HepG2 (cell line): ENCODE results near the gene ZNF764. TPM values are rescaled to one million over a fixed set of nuclear protein-coding genes. Genes with fewer than 3 reads are reported as not detected.
A peak's percentile ranks its signal among the peaks of the same experiment; 100 is the strongest.

Source experiments
- CHD4 ChIP-seq: fragments of 200-600 bp; sonication (generic); IDR thresholded peaks from 2 replicates; pipeline ENCODE4 v1.7.0; 2017; ENCODE audit warnings: mild to moderate bottlenecking, low read length, borderline replicate concordance
- ESRRA ChIP-seq: sonication (generic); formaldehyde crosslinking; IDR thresholded peaks from 2 replicates; pipeline ENCODE4 v1.5.1; 2020; ENCODE audit warnings: mild to moderate bottlenecking, low read depth, missing genetic modification reagents
- KAT2B ChIP-seq: fragments of 150-350 bp; IDR thresholded peaks from 2 replicates; pipeline ENCODE4 v1.6.1; 2014; ENCODE audit warnings: low read depth, low read length, borderline replicate concordance
- KLF12 ChIP-seq: sonication (generic); formaldehyde crosslinking; IDR thresholded peaks from 2 replicates; pipeline ENCODE4 v1.4.0; 2020; ENCODE audit warnings: missing genetic modification reagents, borderline replicate concordance
- NKX3-1 ChIP-seq: sonication (generic); formaldehyde crosslinking; IDR thresholded peaks from 2 replicates; pipeline ENCODE4 v1.5.0; 2020; ENCODE audit warnings: missing genetic modification reagents
- SNAI1 ChIP-seq: sonication (generic); formaldehyde crosslinking; IDR thresholded peaks from 2 replicates; pipeline ENCODE4 v1.5.0; 2020; ENCODE audit warnings: mild to moderate bottlenecking, missing genetic modification reagents, borderline replicate concordance
- ZFY ChIP-seq: sonication (generic); formaldehyde crosslinking; IDR thresholded peaks from 2 replicates; pipeline ENCODE4 v1.4.0; 2020; ENCODE audit warnings: missing genetic modification reagents
- ZNF672 ChIP-seq: sonication (generic); formaldehyde crosslinking; IDR thresholded peaks from 2 replicates; pipeline ENCODE4 v1.8.1; 2022; ENCODE audit warnings: missing genetic modification reagents
- polyA plus RNA-seq, 8 experiments: library from polyadenylated mRNA; depleted of rRNA in 3 of 8; stranded (reverse) in 7 of 8; unstranded in 1 of 8; fragments of >200 nt; fragmentation: Illumina TruSeq in 4 of 8; extraction: Trizol in 4 of 8; gene quantifications; 2 replicates each; pipeline versions ENCODE4 v1.2.1 to v1.2.3, GENCODE V29; 2011 to 2016; ENCODE audit warnings: low read depth in 4 of 8, missing spikeins in 1 of 8, mixed read lengths in 1 of 8; ENCODE audit not compliant: insufficient read depth in 1 of 8
- total RNA-seq, 5 experiments: library from RNA; depleted of rRNA; stranded (reverse); fragments of >200 nt; fragmentation: Illumina TruSeq; extraction: Trizol; gene quantifications; 2 replicates each; pipeline ENCODE4 v1.2.3, GENCODE V29; 2016; ENCODE audit warnings: low read depth in 1 of 5
- TF ChIP-seq, protein P1 (sequence below): sonication (generic); formaldehyde crosslinking; IDR thresholded peaks from 2 replicates; pipeline ENCODE4 v1.4.0; 2020; ENCODE audit warnings: missing genetic modification reagents, mild to moderate bottlenecking, borderline replicate concordance
- TF ChIP-seq, protein P2 (sequence below): sonication (generic); formaldehyde crosslinking; IDR thresholded peaks from 2 replicates; pipeline ENCODE4 v1.4.0; 2020; ENCODE audit warnings: missing genetic modification reagents, mild to moderate bottlenecking, borderline replicate concordance
- TF ChIP-seq, protein P3 (sequence below): sonication (generic); formaldehyde crosslinking; IDR thresholded peaks from 2 replicates; pipeline ENCODE4 v1.9.0; 2021; ENCODE audit warnings: missing genetic modification reagents, mild to moderate bottlenecking, borderline replicate concordance
- TF ChIP-seq, protein P4 (sequence below): sonication (generic); formaldehyde crosslinking; IDR thresholded peaks from 2 replicates; pipeline ENCODE4 v1.9.0; 2021; ENCODE audit warnings: mild to moderate bottlenecking, missing genetic modification reagents
- TF ChIP-seq, protein P5 (sequence below): sonication (generic); formaldehyde crosslinking; IDR thresholded peaks from 2 replicates; pipeline ENCODE4 v1.8.0; 2022; ENCODE audit warnings: missing genetic modification reagents, mild to moderate bottlenecking, inconsistent platforms, borderline replicate concordance

The ZNF764 gene
- total and polyA plus RNA-seq, 2 of the 13 experiments (the other 11 are each of a cell fraction or from before 2014, with no cell fraction given): 4.1 to 9.1 TPM

GRCh38 chr16:30534368-30535105 lies 23.6 kb downstream of the ZNF764 start, which contains the start of gene ZNF747 (continued):
- TF ChIP-seq, protein P1, sequence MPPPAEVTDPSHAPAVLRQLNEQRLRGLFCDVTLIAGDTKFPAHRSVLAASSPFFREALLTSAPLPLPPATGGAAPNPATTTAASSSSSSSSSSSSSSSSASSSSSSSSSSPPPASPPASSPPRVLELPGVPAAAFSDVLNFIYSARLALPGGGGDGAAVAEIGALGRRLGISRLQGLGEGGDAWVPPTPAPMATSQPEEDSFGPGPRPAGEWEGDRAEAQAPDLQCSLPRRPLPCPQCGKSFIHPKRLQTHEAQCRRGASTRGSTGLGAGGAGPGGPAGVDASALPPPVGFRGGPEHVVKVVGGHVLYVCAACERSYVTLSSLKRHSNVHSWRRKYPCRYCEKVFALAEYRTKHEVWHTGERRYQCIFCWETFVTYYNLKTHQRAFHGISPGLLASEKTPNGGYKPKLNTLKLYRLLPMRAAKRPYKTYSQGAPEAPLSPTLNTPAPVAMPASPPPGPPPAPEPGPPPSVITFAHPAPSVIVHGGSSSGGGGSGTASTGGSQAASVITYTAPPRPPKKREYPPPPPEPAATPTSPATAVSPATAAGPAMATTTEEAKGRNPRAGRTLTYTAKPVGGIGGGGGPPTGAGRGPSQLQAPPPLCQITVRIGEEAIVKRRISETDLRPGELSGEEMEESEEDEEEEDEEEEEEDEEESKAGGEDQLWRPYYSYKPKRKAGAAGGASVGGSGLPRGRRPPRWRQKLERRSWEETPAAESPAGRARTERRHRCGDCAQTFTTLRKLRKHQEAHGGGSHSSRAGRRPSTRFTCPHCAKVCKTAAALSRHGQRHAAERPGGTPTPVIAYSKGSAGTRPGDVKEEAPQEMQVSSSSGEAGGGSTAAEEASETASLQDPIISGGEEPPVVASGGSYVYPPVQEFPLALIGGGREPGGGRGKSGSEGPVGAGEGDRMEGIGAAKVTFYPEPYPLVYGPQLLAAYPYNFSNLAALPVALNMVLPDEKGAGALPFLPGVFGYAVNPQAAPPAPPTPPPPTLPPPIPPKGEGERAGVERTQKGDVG: peak; percentile 64; the same call in 1 of the 2 replicates
- TF ChIP-seq, protein P2, sequence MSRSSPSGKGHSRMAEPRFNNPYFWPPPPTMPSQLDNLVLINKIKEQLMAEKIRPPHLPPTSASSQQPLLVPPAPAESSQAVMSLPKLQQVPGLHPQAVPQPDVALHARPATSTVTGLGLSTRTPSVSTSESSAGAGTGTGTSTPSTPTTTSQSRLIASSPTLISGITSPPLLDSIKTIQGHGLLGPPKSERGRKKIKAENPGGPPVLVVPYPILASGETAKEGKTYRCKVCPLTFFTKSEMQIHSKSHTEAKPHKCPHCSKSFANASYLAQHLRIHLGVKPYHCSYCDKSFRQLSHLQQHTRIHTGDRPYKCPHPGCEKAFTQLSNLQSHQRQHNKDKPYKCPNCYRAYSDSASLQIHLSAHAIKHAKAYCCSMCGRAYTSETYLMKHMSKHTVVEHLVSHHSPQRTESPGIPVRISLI (CRISPR knock-in tag): no peak; the same call in 1 of the 2 replicates
- TF ChIP-seq NKX3-1 (CRISPR knock-in tag) (no peak; the same call in none of the 2 replicates), ZNF672 (no peak), KLF12 (CRISPR knock-in tag) (peak; percentile 84), ESRRA (CRISPR knock-in tag) (peak; percentile 76), SNAI1 (CRISPR knock-in tag) (peak; percentile 91; the same call in 1 of the 2 replicates), CHD4 (no peak), ZFY (CRISPR knock-in tag) (peak; percentile 97), KAT2B (no peak)
- TF ChIP-seq, protein P3, sequence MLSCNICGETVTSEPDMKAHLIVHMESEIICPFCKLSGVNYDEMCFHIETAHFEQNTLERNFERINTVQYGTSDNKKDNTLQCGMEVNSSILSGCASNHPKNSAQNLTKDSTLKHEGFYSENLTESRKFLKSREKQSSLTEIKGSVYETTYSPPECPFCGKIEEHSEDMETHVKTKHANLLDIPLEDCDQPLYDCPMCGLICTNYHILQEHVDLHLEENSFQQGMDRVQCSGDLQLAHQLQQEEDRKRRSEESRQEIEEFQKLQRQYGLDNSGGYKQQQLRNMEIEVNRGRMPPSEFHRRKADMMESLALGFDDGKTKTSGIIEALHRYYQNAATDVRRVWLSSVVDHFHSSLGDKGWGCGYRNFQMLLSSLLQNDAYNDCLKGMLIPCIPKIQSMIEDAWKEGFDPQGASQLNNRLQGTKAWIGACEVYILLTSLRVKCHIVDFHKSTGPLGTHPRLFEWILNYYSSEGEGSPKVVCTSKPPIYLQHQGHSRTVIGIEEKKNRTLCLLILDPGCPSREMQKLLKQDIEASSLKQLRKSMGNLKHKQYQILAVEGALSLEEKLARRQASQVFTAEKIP: no peak
- TF ChIP-seq, protein P4, sequence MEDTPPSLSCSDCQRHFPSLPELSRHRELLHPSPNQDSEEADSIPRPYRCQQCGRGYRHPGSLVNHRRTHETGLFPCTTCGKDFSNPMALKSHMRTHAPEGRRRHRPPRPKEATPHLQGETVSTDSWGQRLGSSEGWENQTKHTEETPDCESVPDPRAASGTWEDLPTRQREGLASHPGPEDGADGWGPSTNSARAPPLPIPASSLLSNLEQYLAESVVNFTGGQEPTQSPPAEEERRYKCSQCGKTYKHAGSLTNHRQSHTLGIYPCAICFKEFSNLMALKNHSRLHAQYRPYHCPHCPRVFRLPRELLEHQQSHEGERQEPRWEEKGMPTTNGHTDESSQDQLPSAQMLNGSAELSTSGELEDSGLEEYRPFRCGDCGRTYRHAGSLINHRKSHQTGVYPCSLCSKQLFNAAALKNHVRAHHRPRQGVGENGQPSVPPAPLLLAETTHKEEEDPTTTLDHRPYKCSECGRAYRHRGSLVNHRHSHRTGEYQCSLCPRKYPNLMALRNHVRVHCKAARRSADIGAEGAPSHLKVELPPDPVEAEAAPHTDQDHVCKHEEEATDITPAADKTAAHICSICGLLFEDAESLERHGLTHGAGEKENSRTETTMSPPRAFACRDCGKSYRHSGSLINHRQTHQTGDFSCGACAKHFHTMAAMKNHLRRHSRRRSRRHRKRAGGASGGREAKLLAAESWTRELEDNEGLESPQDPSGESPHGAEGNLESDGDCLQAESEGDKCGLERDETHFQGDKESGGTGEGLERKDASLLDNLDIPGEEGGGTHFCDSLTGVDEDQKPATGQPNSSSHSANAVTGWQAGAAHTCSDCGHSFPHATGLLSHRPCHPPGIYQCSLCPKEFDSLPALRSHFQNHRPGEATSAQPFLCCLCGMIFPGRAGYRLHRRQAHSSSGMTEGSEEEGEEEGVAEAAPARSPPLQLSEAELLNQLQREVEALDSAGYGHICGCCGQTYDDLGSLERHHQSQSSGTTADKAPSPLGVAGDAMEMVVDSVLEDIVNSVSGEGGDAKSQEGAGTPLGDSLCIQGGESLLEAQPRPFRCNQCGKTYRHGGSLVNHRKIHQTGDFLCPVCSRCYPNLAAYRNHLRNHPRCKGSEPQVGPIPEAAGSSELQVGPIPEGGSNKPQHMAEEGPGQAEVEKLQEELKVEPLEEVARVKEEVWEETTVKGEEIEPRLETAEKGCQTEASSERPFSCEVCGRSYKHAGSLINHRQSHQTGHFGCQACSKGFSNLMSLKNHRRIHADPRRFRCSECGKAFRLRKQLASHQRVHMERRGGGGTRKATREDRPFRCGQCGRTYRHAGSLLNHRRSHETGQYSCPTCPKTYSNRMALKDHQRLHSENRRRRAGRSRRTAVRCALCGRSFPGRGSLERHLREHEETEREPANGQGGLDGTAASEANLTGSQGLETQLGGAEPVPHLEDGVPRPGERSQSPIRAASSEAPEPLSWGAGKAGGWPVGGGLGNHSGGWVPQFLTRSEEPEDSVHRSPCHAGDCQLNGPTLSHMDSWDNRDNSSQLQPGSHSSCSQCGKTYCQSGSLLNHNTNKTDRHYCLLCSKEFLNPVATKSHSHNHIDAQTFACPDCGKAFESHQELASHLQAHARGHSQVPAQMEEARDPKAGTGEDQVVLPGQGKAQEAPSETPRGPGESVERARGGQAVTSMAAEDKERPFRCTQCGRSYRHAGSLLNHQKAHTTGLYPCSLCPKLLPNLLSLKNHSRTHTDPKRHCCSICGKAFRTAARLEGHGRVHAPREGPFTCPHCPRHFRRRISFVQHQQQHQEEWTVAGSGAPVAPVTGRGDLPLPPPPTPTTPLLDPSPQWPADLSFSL: 0 out of 2 replicates have a peak, but pooled peaks have one; percentile 21
- TF ChIP-seq, protein P5, sequence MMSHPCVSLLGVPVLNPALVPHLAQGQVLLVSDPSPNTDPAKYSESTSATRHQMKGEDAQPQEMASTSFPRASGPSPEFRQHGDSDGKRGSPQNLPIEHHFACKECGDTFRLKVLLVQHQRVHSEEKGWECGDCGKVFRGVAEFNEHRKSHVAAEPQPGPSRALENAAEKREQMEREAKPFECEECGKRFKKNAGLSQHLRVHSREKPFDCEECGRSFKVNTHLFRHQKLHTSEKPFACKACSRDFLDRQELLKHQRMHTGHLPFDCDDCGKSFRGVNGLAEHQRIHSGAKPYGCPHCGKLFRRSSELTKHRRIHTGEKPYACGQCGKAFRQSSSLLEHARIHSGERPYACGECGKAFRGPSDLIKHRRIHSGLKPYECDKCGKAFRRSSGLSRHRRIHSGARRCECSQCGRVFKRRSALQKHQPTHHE: peak; percentile 96
